ENCODE results near the gene GALK1. TPM values are rescaled to one million over a fixed set of nuclear protein-coding genes. Genes with fewer than 3 reads are reported as not detected.
A peak's percentile ranks its signal among the peaks of the same experiment; 100 is the strongest.

The GALK1 gene
- total and polyA plus RNA-seq, 9 of the 15 experiments (the other 6 are each of a cell fraction or from before 2014, with no cell fraction given), result 0.45 to 51.6 (median 17.4) TPM

GRCh38 chr17:75779250-75779986 is 14.4 kb upstream of the GALK1 start (continued):
- TF ChIP-seq HINFP (tag; conservative IDR thresholded peaks at IDR 0.05; ENCODE audit: low read depth) (no peak), CTBP1 (IDR thresholded peaks at IDR 0.05; ENCODE audit: borderline replicate concordance) (peak; percentile 81), CREB5 (CRISPR knock-in tag; IDR thresholded peaks at IDR 0.05) (no peak), NFXL1 (CRISPR knock-in tag; IDR thresholded peaks at IDR 0.05) (no peak), REST (IDR thresholded peaks at IDR 0.05; ENCODE audit: borderline replicate concordance) (no peak), REST (CRISPR knock-in tag; IDR thresholded peaks at IDR 0.05; ENCODE audit: low read depth) (peak; percentile 75), HDAC2 (IDR thresholded peaks at IDR 0.05) (peak; percentile 10; the same call in 1 of the 2 replicates), FOXJ2 (tag; IDR thresholded peaks at IDR 0.05) (no peak), ZNF133 (CRISPR knock-in tag; IDR thresholded peaks at IDR 0.05) (0 out of 2 replicates have a peak, but pooled peaks have one; percentile 17), SMARCA5 (IDR thresholded peaks at IDR 0.05) (no peak), NUFIP1 (IDR thresholded peaks at IDR 0.05; ENCODE audit: partially characterized antibody) (no peak), ZC3H8 (IDR thresholded peaks at IDR 0.05) (no peak)

All from K562 (cell line).